HG03175 (cell line): ENCODE data around the gene CCDC148.
"Not testable (repeated sequence)": the region's sequence is repeated elsewhere in the genome, so short reads cannot be mapped to it uniquely, and the experiment has no call there.

ENCODE experiments used
- ATAC-seq: cut with Tn5 transposase; IDR thresholded peaks from one replicate; pipeline ENCODE4 v1.9.1; 2021; ENCODE audit warnings: mild to moderate bottlenecking, moderate library complexity; ENCODE audit not compliant: unreplicated experiment

The CCDC148 gene

GRCh38 chr2:158484892-158485556, 28.5 kb upstream of the CCDC148 start:
- no peak for ATAC-seq

GRCh38 chr2:158482594-158482993, 26.0 kb upstream of the CCDC148 start:
- ATAC-seq = no peak

GRCh38 chr2:158481116-158481515, 24.6 kb upstream of the CCDC148 start:
- ATAC-seq = no peak

GRCh38 chr2:158478816-158479215, 22.3 kb upstream of the CCDC148 start:
- ATAC-seq = no peak

- no peak for ATAC-seq
Observed at GRCh38 chr2:158478237-158478636, 21.7 kb upstream of the CCDC148 start.

- no peak for ATAC-seq
Observed at GRCh38 chr2:158477202-158477601, 20.6 kb upstream of the CCDC148 start.

GRCh38 chr2:158474526-158475011, 18.0 kb upstream of the CCDC148 start:
- ATAC-seq = not testable (repeated sequence)

- no peak for ATAC-seq
Observed at GRCh38 chr2:158473719-158474392, 17.3 kb upstream of the CCDC148 start.

- not testable (repeated sequence) for ATAC-seq
Observed at GRCh38 chr2:158473300-158473699, 16.7 kb upstream of the CCDC148 start.

- ATAC-seq = not testable (repeated sequence)
Observed at GRCh38 chr2:158472829-158473228, 16.3 kb upstream of the CCDC148 start.

- ATAC-seq = no peak
Observed at GRCh38 chr2:158467248-158467647, 10.7 kb upstream of the CCDC148 start.

- peak; percentile 79 for ATAC-seq
Observed at GRCh38 chr2:158464426-158465281, 8.1 kb upstream of the CCDC148 start.

- no peak for ATAC-seq
Observed at GRCh38 chr2:158463496-158464095, 7.0 kb upstream of the CCDC148 start.

- no peak for ATAC-seq
Observed at GRCh38 chr2:158460632-158461297, 4.2 kb upstream of the CCDC148 start.

- ATAC-seq = no peak
Observed at GRCh38 chr2:158459161-158460003, 2.8 kb upstream of the CCDC148 start.

GRCh38 chr2:158458617-158458920, 2.0 kb upstream of the CCDC148 start:
- no peak for ATAC-seq

GRCh38 chr2:158457826-158458616, 1.5 kb upstream of the CCDC148 start:
- ATAC-seq = peak; percentile 53

GRCh38 chr2:158457092-158457825, 706 bp upstream of the CCDC148 start:
- peak; percentile 42 for ATAC-seq
